ENCODE measurements around the gene REX1BD. TPM values are rescaled to one million over a fixed set of nuclear protein-coding genes. Genes with fewer than 3 reads are reported as not detected.
A peak's percentile ranks its signal among the peaks of the same experiment; 100 is the strongest.

REX1BD gene
- total and polyA plus RNA-seq, 2 donors (not counting 1 experiment from before 2014, with no cell fraction given): 90.9 to 164 TPM

DNA sequence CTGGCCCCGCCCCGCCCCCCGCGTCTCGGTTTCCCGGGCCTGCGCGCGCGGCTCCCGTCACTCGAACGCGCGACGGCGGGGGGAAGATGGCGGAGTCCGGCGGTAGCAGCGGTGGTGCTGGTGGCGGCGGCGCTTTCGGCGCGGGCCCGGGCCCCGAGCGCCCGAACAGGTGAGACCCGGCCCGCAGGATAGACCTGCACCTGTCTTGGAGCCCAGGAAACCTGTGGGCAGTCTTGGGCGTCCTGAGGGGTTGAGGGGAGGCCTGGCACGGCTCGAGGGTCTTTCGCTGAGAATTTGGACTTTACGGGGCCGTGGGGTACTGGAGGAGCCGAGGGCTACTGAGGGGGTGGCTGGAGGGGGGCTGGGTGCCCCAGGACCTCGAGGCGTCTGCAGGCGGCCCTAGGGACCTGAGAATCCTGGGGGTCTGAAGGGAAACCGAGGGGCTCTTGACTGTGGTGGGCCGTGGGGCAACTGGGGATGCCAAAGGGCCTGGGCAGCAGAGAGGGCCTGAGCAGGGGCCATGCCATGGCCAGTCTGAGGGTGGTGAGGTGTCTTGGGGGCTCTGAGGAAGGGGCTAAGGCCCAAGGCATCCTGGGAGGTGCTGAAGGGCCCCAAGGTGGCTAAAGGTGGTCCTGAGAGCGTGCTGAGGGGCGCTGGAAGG, 48.5 kb downstream of the REX1BD start, which contains the start of gene KLHL26:
Gene KLHL26, plus strand, starts transcription at position 60 of the 661 bp plus-strand sequence. Its CDS starts 27 bp downstream, at position 87.
- Mint-ChIP-seq H3K27ac (peak within 1 kb of the TSS; percentile 95), H3K4me1 (peaks cover 25% of the 10 kb centered on the region), H3K27me3 (peaks cover 3% of the 10 kb centered on the region), H3K9me3 (ENCODE audit: insufficient read depth) (no peaks in the 10 kb centered on the region), H3K4me3 (peak within 1 kb of the TSS; percentile 95)
- Histone ChIP-seq H3K36me3 (replicated peaks in 1 of 2; ENCODE audit: control extremely low read depth in 1 of 2, control insufficient read depth in 1 of 2, extremely low read depth in 1 of 2, insufficient read depth in 2 of 2, low read length in 1 of 2) (no peaks in the 10 kb centered on the region), H4K20me1 (ENCODE audit: control insufficient read depth, insufficient read depth, low read length, poor library complexity, severe bottlenecking) (no peaks in the 10 kb centered on the region), H3K79me2 (ENCODE audit: control insufficient read depth, insufficient read depth, low read length) (peaks cover 18% of the 10 kb centered on the region), H3K4me1 (ENCODE audit: control insufficient read depth in 2 of 2, insufficient read depth in 2 of 2, low read length in 2 of 2) (peaks cover 12 to 27% of the 10 kb centered on the region in 2 donors), H3K27me3 (replicated peaks in 1 of 4; ENCODE audit: control extremely low read depth in 1 of 4, control insufficient read depth in 3 of 4, insufficient read depth in 4 of 4, low read length in 3 of 4) (no peaks in the 10 kb centered on the region), H2AFZ (ENCODE audit: insufficient read depth, low read depth, low read length, poor library complexity, severe bottlenecking) (peak within 1 kb of the TSS; percentile 97), H3K9ac (ENCODE audit: low read length) (peak within 1 kb of the TSS; percentile 93), H3K27ac (ENCODE audit: low read length in 2 of 2) (peak within 1 kb of the TSS; percentile 82 to 84), H3K4me2 (replicated peaks; ENCODE audit: low read depth, low read length, poor library complexity, severe bottlenecking) (peak within 1 kb of the TSS; percentile 91), H3K9me3 (ENCODE audit: control extremely low read depth in 1 of 3, control insufficient read depth in 2 of 3, insufficient read depth in 1 of 3, low read length in 2 of 3) (peaks cover 0 to 6% (median 0%) of the 10 kb centered on the region in 3 donors), H3K4me3 (ENCODE audit: control extremely low read depth in 1 of 5, extremely low read depth in 1 of 5, insufficient read depth in 1 of 5, low read depth in 2 of 5, low read length in 4 of 5) (peak within 1 kb of the TSS; percentile 28 to 95 (median 81))
- no peak for ATAC-seq (ENCODE audit: low read depth)
- ChIA-PET POLR2A (no interaction called here), CTCF (interaction anchor here (2.0 kb wide), 1 partner anchor 48 kb away, joined by 4 read pairs; the partner anchor contains the start of gene REX1BD)
- intact Hi-C loops (cut with micrococcal nuclease): loop anchor here (1.0 to 5.0 kb wide), 8 partner anchors 46 to 426 kb away; partner anchors contain the start of genes ARMC6, CRTC1, ELL and SLC25A42
- WGBS (ENCODE audit: insufficient coverage): 2% methylated on average over 43 of the region's 47 CpGs
- DNase-seq: no peak
- TF ChIP-seq, protein P1, sequence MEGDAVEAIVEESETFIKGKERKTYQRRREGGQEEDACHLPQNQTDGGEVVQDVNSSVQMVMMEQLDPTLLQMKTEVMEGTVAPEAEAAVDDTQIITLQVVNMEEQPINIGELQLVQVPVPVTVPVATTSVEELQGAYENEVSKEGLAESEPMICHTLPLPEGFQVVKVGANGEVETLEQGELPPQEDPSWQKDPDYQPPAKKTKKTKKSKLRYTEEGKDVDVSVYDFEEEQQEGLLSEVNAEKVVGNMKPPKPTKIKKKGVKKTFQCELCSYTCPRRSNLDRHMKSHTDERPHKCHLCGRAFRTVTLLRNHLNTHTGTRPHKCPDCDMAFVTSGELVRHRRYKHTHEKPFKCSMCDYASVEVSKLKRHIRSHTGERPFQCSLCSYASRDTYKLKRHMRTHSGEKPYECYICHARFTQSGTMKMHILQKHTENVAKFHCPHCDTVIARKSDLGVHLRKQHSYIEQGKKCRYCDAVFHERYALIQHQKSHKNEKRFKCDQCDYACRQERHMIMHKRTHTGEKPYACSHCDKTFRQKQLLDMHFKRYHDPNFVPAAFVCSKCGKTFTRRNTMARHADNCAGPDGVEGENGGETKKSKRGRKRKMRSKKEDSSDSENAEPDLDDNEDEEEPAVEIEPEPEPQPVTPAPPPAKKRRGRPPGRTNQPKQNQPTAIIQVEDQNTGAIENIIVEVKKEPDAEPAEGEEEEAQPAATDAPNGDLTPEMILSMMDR (IDR thresholded peaks at IDR 0.05): no peak
- TF ChIP-seq EZH2 (IDR thresholded peaks at IDR 0.05; ENCODE audit: borderline replicate concordance, insufficient read depth, low read depth, low read length, poor library complexity, severe bottlenecking): no peak

Measured in B cell (primary cell).